H9 (cell line): ENCODE data around the gene METAP2. TPM values are rescaled to one million over a fixed set of nuclear protein-coding genes. Genes with fewer than 3 reads are reported as not detected.

Source experiments
- DNase-seq: peaks from one replicate; pipeline ENCODE4 v3.0.0-alpha.2; 2017
- H2AFZ ChIP-seq: one replicate; pipeline ENCODE4 v1.6.1; 2013; ENCODE audit warnings: mild to moderate bottlenecking, low read length, control low read depth, moderate library complexity
- H2AK5ac ChIP-seq: 2 replicates; pipeline ENCODE4 v1.6.1; 2013; ENCODE audit warnings: low read length, control low read depth, mixed read lengths; ENCODE audit not compliant: insufficient read length
- H2BK120ac ChIP-seq: one replicate; pipeline ENCODE4 v1.6.1; 2013; ENCODE audit warnings: low read depth, mild to moderate bottlenecking, low read length, control low read depth, inconsistent platforms; ENCODE audit not compliant: poor library complexity, severe bottlenecking
- H2BK12ac ChIP-seq: 2 replicates; pipeline ENCODE4 v1.6.1; 2013; ENCODE audit warnings: low read length, control low read depth, mixed read lengths, low read depth; ENCODE audit not compliant: insufficient read length
- H2BK15ac ChIP-seq: 2 replicates; pipeline ENCODE4 v1.6.1; 2013; ENCODE audit warnings: low read depth, low read length, control low read depth
- H2BK20ac ChIP-seq: one replicate; pipeline ENCODE4 v1.6.1; 2013; ENCODE audit warnings: low read depth, mild to moderate bottlenecking, low read length, control low read depth, inconsistent platforms; ENCODE audit not compliant: poor library complexity, severe bottlenecking
- H2BK5ac ChIP-seq: 2 replicates; pipeline ENCODE4 v1.6.1; 2013; ENCODE audit warnings: low read length, control low read depth, mixed read lengths; ENCODE audit not compliant: insufficient read length
- H3K14ac ChIP-seq: 2 replicates; pipeline ENCODE4 v1.6.1; 2013; ENCODE audit warnings: low read length, control low read depth; ENCODE audit not compliant: insufficient read depth
- H3K18ac ChIP-seq: 2 replicates; pipeline ENCODE4 v1.6.1; 2013; ENCODE audit warnings: low read depth, mild to moderate bottlenecking, mixed read lengths, low read length, control low read depth; ENCODE audit not compliant: insufficient read length
- H3K23ac ChIP-seq: 2 replicates; pipeline ENCODE4 v1.6.1; 2013; ENCODE audit warnings: low read length, control low read depth, mixed read lengths, low read depth; ENCODE audit not compliant: insufficient read length
- H3K23me2 ChIP-seq: 2 replicates; pipeline ENCODE4 v1.6.1; 2013; ENCODE audit warnings: low read depth, mild to moderate bottlenecking, mixed read lengths, low read length, control low read depth; ENCODE audit not compliant: insufficient read length, poor library complexity, severe bottlenecking
- H3K27ac ChIP-seq: 2 replicates; pipeline ENCODE4 v1.5.1; 2013; ENCODE audit warnings: low read length, control low read depth, mixed read lengths, low read depth; ENCODE audit not compliant: insufficient read length
- H3K27me3 ChIP-seq: 2 replicates; pipeline ENCODE4 v1.6.1; 2013; ENCODE audit warnings: low read length, control low read depth, inconsistent platforms; ENCODE audit not compliant: insufficient read depth
- H3K4ac ChIP-seq: 2 replicates; pipeline ENCODE4 v1.6.1; 2013; ENCODE audit warnings: low read depth, mild to moderate bottlenecking, control low read depth, inconsistent platforms, low read length, moderate library complexity
- H3K4me1 ChIP-seq: 2 replicates; pipeline ENCODE4 v1.6.1; 2013; ENCODE audit warnings: low read length, control low read depth, inconsistent platforms; ENCODE audit not compliant: insufficient read depth
- H3K4me2 ChIP-seq: 2 replicates; pipeline ENCODE4 v1.6.1; 2013; ENCODE audit warnings: low read length, control low read depth, mixed read lengths; ENCODE audit not compliant: insufficient read length, insufficient read depth
- H3K56ac ChIP-seq: 2 replicates; pipeline ENCODE4 v1.6.1; 2013; ENCODE audit warnings: low read depth, mild to moderate bottlenecking, mixed read lengths, low read length, control low read depth; ENCODE audit not compliant: insufficient read length
- H3K79me1 ChIP-seq: 2 replicates; pipeline ENCODE4 v1.6.1; 2013; ENCODE audit warnings: low read depth, mild to moderate bottlenecking, moderate library complexity, low read length, control low read depth, inconsistent platforms; ENCODE audit not compliant: insufficient read depth, poor library complexity, severe bottlenecking
- H3K79me2 ChIP-seq: 2 replicates; pipeline ENCODE4 v1.6.1; 2013; ENCODE audit warnings: low read length, control low read depth, inconsistent platforms; ENCODE audit not compliant: insufficient read depth
- H3K9ac ChIP-seq: 2 replicates; pipeline ENCODE4 v1.6.1; 2013; ENCODE audit warnings: low read length, control low read depth, mixed read lengths; ENCODE audit not compliant: insufficient read length; ENCODE audit errors: extremely low read depth
- H3K9me3 ChIP-seq: one replicate; pipeline ENCODE4 v1.6.1; 2013; ENCODE audit warnings: low read depth, low read length, inconsistent platforms; ENCODE audit not compliant: control insufficient read depth
- H3T11ph ChIP-seq: one replicate; pipeline ENCODE4 v1.6.1; 2013; ENCODE audit warnings: mild to moderate bottlenecking, low read length, control low read depth, inconsistent platforms
- H4K20me1 ChIP-seq: one replicate; pipeline ENCODE4 v1.6.1; 2013; ENCODE audit not compliant: control insufficient read depth, insufficient read length, insufficient read depth
- H4K5ac ChIP-seq: 2 replicates; pipeline ENCODE4 v1.6.1; 2013; ENCODE audit warnings: low read depth, mild to moderate bottlenecking, mixed read lengths, low read length, control low read depth; ENCODE audit not compliant: insufficient read length
- H4K8ac ChIP-seq: replicated peaks from 2 replicates; pipeline ENCODE4 v1.6.1; 2013; ENCODE audit warnings: low read length, control low read depth, mixed read lengths, low read depth; ENCODE audit not compliant: insufficient read length
- H4K91ac ChIP-seq: 2 replicates; pipeline ENCODE4 v1.6.1; 2013; ENCODE audit warnings: low read depth, mild to moderate bottlenecking, moderate library complexity, mixed read lengths, low read length, control low read depth; ENCODE audit not compliant: insufficient read length
- H3K27ac Mint-ChIP-seq, 3 experiments: 2 replicates in 2 of 3; 3 replicates in 1 of 3; pipeline ENCODE4 v1.8.0; 2020 to 2021; ENCODE audit warnings: mixed read lengths in 3 of 3, mild to moderate bottlenecking in 1 of 3, moderate library complexity in 1 of 3
- H3K27me3 Mint-ChIP-seq: 2 replicates; pipeline ENCODE4 v1.8.0; 2021; ENCODE audit warnings: low read depth, mild to moderate bottlenecking, moderate library complexity, mixed read lengths
- H3K36me3 Mint-ChIP-seq, 3 experiments: 2 replicates in 2 of 3; 3 replicates in 1 of 3; pipeline ENCODE4 v1.8.0; 2020 to 2021; ENCODE audit warnings: low read depth in 3 of 3, mixed read lengths in 3 of 3; ENCODE audit not compliant: insufficient read depth in 1 of 3
- H3K4me1 Mint-ChIP-seq, 2 experiments: 2 replicates each; pipeline ENCODE4 v1.8.0; 2020; ENCODE audit warnings: mixed read lengths in 2 of 2
- H3K4me3 Mint-ChIP-seq, 2 experiments: 2 replicates in 1 of 2; 3 replicates in 1 of 2; pipeline ENCODE4 v1.8.0; 2020 to 2021; ENCODE audit warnings: mild to moderate bottlenecking in 2 of 2, mixed read lengths in 2 of 2, moderate library complexity in 1 of 2
- H3K9me3 Mint-ChIP-seq, 2 experiments: 2 replicates in 1 of 2; 3 replicates in 1 of 2; pipeline ENCODE4 v1.8.0; 2020; ENCODE audit warnings: mild to moderate bottlenecking in 2 of 2, mixed read lengths in 2 of 2, moderate library complexity in 1 of 2
- WGBS: extraction: QIAGEN DNeasy Blood & Tissue Kit; methylation state at CpG from one replicate; pipeline ENCODE4 v1.1.7; 2013; ENCODE audit warnings: missing lambda C conversion rate, low lambda C conversion rate, mixed read lengths; ENCODE audit not compliant: insufficient read length; ENCODE audit errors: extremely low coverage; 5-methylcytosine and 5-hydroxymethylcytosine counted together
- total RNA-seq: library from RNA; stranded (reverse); gene quantifications from 2 replicates; pipeline ENCODE4 v1.2.1, GENCODE V29; 2021
- TF ChIP-seq, protein P1 (sequence below): fragments of 200-600 bp; sonication (generic); conservative IDR thresholded peaks from 3 replicates; pipeline ENCODE4 v1.8.0; 2021; ENCODE audit warnings: antibody characterized with exemption, mild to moderate bottlenecking

METAP2 gene
- total RNA-seq, 1 experiment from 2014 or later: 140 TPM

DNA sequence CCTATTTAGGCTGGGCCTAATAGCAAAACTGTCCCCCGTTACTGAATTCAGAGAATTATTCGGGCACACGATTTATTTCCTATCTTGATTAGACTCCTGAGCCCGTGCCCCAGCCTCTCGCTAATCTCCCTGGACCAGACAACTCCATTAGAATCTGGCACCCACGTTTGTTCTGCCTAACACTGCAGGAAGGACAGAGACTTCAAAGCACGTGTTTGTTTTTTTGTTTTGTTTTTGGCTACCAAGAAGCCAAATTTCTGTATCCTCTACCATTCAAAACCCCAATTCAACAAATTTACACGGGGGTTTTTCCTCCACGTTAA is 72.5 kb downstream of the METAP2 start:
- WGBS: no CpG with 5 or more reads among the region's 9 CpGs
- Mint-ChIP-seq H3K36me3 (peaks cover 27 to 38% (median 33%) of the 10 kb centered on the region in 3 experiments), H3K4me3 (peak overlapping the region; percentile 83 to 96), H3K4me1 (peaks cover 33 to 39% of the 10 kb centered on the region in 2 experiments), H3K27me3 (peaks cover 1% of the 10 kb centered on the region; the same call in 1 of the 2 replicates), H3K9me3 (peaks cover 0 to 5% of the 10 kb centered on the region in 2 experiments; a peak in 2 of 5 replicates), H3K27ac (peak overlapping the region; percentile 63 to 99 (median 93))
- TF ChIP-seq, protein P1, sequence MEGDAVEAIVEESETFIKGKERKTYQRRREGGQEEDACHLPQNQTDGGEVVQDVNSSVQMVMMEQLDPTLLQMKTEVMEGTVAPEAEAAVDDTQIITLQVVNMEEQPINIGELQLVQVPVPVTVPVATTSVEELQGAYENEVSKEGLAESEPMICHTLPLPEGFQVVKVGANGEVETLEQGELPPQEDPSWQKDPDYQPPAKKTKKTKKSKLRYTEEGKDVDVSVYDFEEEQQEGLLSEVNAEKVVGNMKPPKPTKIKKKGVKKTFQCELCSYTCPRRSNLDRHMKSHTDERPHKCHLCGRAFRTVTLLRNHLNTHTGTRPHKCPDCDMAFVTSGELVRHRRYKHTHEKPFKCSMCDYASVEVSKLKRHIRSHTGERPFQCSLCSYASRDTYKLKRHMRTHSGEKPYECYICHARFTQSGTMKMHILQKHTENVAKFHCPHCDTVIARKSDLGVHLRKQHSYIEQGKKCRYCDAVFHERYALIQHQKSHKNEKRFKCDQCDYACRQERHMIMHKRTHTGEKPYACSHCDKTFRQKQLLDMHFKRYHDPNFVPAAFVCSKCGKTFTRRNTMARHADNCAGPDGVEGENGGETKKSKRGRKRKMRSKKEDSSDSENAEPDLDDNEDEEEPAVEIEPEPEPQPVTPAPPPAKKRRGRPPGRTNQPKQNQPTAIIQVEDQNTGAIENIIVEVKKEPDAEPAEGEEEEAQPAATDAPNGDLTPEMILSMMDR: no peak
- H3K4me2 ChIP-seq: peak overlapping the region; percentile 92
- no peak overlapping the region for H2AK5ac ChIP-seq
- no peak overlapping the region for H2BK15ac ChIP-seq
- H4K20me1 ChIP-seq: no peaks in the 10 kb centered on the region
- no peak overlapping the region for H2AFZ ChIP-seq
- H2BK12ac ChIP-seq: no peak overlapping the region
- no peak overlapping the region for H3K14ac ChIP-seq
- H4K91ac ChIP-seq: no peak overlapping the region
- no peak overlapping the region for H4K8ac ChIP-seq
- no peak overlapping the region for H3K23ac ChIP-seq
- H3K4ac ChIP-seq: no peak overlapping the region
- no peak overlapping the region for H3T11ph ChIP-seq
- H3K27ac ChIP-seq: peak overlapping the region; percentile 54
- H2BK5ac ChIP-seq: no peak overlapping the region
- H3K18ac ChIP-seq: no peak overlapping the region
- peaks cover under 1% of the 10 kb centered on the region for H3K79me1 ChIP-seq
- H3K79me2 ChIP-seq: peaks cover 29% of the 10 kb centered on the region; the same call in 1 of the 2 replicates
- H3K56ac ChIP-seq: no peak overlapping the region
- no peak overlapping the region for H4K5ac ChIP-seq
- H2BK20ac ChIP-seq: no peak overlapping the region
- DNase-seq: no peak
- H3K9me3 ChIP-seq: no peaks in the 10 kb centered on the region
- H3K23me2 ChIP-seq: peaks cover under 1% of the 10 kb centered on the region
- H3K9ac ChIP-seq: peak overlapping the region; percentile 50
- no peaks in the 10 kb centered on the region for H3K27me3 ChIP-seq
- no peaks in the 10 kb centered on the region for H3K4me1 ChIP-seq
- H2BK120ac ChIP-seq: no peak overlapping the region
